CD4-positive, alpha-beta T cell (primary cell): ENCODE data around the gene SAP30BP. TPM values are rescaled to one million over a fixed set of nuclear protein-coding genes. Genes with fewer than 3 reads are reported as not detected.

Experiments
- ATAC-seq: fragments of 200-7000 bp; cut with Tn5 transposase; one replicate; pipeline ENCODE4 v1.10.0; 2022; ENCODE audit warnings: mild to moderate bottlenecking; ENCODE audit not compliant: poor library complexity
- CTCF ChIA-PET: fragments of 350-600 bp; sonication (Branson Sonifier 250); formaldehyde crosslinking; loops from one replicate; lab custom pipeline; 2021; ENCODE audit warnings: antibody characterized with exemption, inconsistent platforms; lab: Charles Lee
- POLR2A ChIA-PET: fragments of 350-600 bp; sonication (Branson Sonifier 250); formaldehyde crosslinking; loops from one replicate; lab custom pipeline; 2021; ENCODE audit warnings: antibody characterized with exemption, inconsistent platforms; lab: Charles Lee
- DNase-seq, 14 experiments: peaks; one replicate each; pipeline ENCODE4 v3.0.0-alpha.2; 2013 to 2020; ENCODE audit warnings: mixed read lengths in 2 of 14
- H3K27ac ChIP-seq, 2 donors: one replicate each; pipeline versions ENCODE4 v1.5.1 to v1.7.0; 2013; ENCODE audit warnings: low read length in 2 of 2, low read depth in 1 of 2, mild to moderate bottlenecking in 1 of 2
- H3K27me3 ChIP-seq, 2 experiments: 1 replicate in 1 of 2; 2 replicates in 1 of 2; pipeline versions ENCODE4 v1.6.1 to v1.7.0; 2013; ENCODE audit warnings: low read length in 2 of 2, control low read depth in 1 of 2, mild to moderate bottlenecking in 1 of 2, moderate library complexity in 1 of 2; ENCODE audit not compliant: insufficient read depth in 2 of 2, control insufficient read depth in 1 of 2
- H3K36me3 ChIP-seq: one replicate; pipeline ENCODE4 v1.6.1; 2013; ENCODE audit warnings: low read length, control low read depth; ENCODE audit not compliant: insufficient read depth
- H3K4me1 ChIP-seq: one replicate; pipeline ENCODE4 v1.6.1; 2013; ENCODE audit warnings: low read length, control low read depth; ENCODE audit not compliant: insufficient read depth
- H3K4me3 ChIP-seq: one replicate; pipeline ENCODE4 v1.5.1; 2013; ENCODE audit warnings: mild to moderate bottlenecking, low read length, moderate library complexity
- H3K9me3 ChIP-seq, 2 experiments: 1 replicate in 1 of 2; 2 replicates in 1 of 2; pipeline versions ENCODE4 v1.6.1 to v1.7.0; 2013; ENCODE audit warnings: low read length in 2 of 2, mild to moderate bottlenecking in 2 of 2, control low read depth in 1 of 2, moderate library complexity in 1 of 2; ENCODE audit not compliant: control insufficient read depth in 1 of 2, insufficient read depth in 1 of 2
- H3K27ac Mint-ChIP-seq: one replicate; pipeline ENCODE4 v1.8.0; 2020; ENCODE audit warnings: mixed read lengths
- H3K27me3 Mint-ChIP-seq: one replicate; pipeline ENCODE4 v1.8.0; 2021; ENCODE audit warnings: mixed read lengths
- H3K36me3 Mint-ChIP-seq: one replicate; pipeline ENCODE4 v1.8.0; 2021; ENCODE audit warnings: low read depth, mixed read lengths
- H3K4me1 Mint-ChIP-seq: one replicate; pipeline ENCODE4 v1.8.0; 2021; ENCODE audit warnings: low read depth, mixed read lengths
- H3K4me3 Mint-ChIP-seq: one replicate; pipeline ENCODE4 v1.8.0; 2020; ENCODE audit warnings: mild to moderate bottlenecking, mixed read lengths
- H3K9me3 Mint-ChIP-seq: one replicate; pipeline ENCODE4 v1.8.0; 2020; ENCODE audit warnings: mixed read lengths
- intact Hi-C, 2 experiments: fragments of 100-400 bp; cut with DNase I in 1 of 2; cut with micrococcal nuclease in 1 of 2; formaldehyde crosslinking; loops; one replicate each; pipeline versions ENCODE4 v1.15.1 to v1.9.0; 2023 to 2025; cut with DNase I, micrococcal nuclease
- total RNA-seq, 174 experiments: library from RNA in 2 of 174; stranded (reverse) in 2 of 174; gene quantifications; one replicate each; pipeline ENCODE4 v1.2.3 and lab custom pipeline; 2021 to 2026
- TF ChIP-seq, protein P1 (sequence below): fragments of 200-600 bp; IDR thresholded peaks from one replicate; pipeline ENCODE4 v1.8.0; 2022; ENCODE audit warnings: antibody characterized with exemption, mild to moderate bottlenecking

Gene SAP30BP
- total RNA-seq, 2 experiments from 2014 or later: 209 to 227 TPM

GRCh38 chr17:75628425-75628824 lies 38.7 kb upstream of the SAP30BP start:
- H3K4me3 ChIP-seq: no peak overlapping the region
- Mint-ChIP-seq H3K27ac (no peak overlapping the region), H3K36me3 (no peaks in the 10 kb centered on the region), H3K4me3 (no peak overlapping the region), H3K4me1 (peaks cover 6% of the 10 kb centered on the region), H3K9me3 (no peaks in the 10 kb centered on the region), H3K27me3 (no peaks in the 10 kb centered on the region)
- DNase-seq (no peak), ATAC-seq (no peak)
- TF ChIP-seq, protein P1, sequence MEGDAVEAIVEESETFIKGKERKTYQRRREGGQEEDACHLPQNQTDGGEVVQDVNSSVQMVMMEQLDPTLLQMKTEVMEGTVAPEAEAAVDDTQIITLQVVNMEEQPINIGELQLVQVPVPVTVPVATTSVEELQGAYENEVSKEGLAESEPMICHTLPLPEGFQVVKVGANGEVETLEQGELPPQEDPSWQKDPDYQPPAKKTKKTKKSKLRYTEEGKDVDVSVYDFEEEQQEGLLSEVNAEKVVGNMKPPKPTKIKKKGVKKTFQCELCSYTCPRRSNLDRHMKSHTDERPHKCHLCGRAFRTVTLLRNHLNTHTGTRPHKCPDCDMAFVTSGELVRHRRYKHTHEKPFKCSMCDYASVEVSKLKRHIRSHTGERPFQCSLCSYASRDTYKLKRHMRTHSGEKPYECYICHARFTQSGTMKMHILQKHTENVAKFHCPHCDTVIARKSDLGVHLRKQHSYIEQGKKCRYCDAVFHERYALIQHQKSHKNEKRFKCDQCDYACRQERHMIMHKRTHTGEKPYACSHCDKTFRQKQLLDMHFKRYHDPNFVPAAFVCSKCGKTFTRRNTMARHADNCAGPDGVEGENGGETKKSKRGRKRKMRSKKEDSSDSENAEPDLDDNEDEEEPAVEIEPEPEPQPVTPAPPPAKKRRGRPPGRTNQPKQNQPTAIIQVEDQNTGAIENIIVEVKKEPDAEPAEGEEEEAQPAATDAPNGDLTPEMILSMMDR: no peak
- peaks cover 3% of the 10 kb centered on the region for H3K36me3 ChIP-seq
- intact Hi-C loops: no loop called here
- POLR2A ChIA-PET: no interaction called here
- peaks cover 11% of the 10 kb centered on the region for H3K4me1 ChIP-seq
- H3K27me3 ChIP-seq: no peaks in the 10 kb centered on the region
- no peaks in the 10 kb centered on the region for H3K9me3 ChIP-seq
- CTCF ChIA-PET: no interaction called here
- no peak overlapping the region for H3K27ac ChIP-seq

DNA sequence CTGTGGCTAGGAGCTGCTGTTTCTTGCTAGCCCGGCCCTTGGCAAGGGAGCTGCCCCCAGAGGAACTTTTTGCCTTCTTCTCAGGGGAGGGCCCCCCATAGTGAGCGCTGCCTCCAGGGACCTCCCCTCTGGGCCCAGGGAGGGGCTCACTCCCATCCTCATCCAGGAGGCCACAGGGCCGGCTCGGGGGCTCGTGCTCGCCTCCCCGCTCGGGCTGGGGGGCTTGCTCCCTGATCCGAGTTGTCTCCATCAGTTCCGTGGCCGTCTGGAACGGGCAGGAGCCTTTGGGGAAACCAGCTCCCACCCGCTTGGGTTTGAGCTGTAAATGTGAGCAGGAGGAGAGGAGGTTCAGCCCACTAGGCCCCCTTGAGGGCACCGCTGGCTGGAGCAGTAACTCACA lies 38.0 kb upstream of the SAP30BP start:
- Mint-ChIP-seq H3K27ac (no peak overlapping the region), H3K4me3 (no peak overlapping the region), H3K4me1 (peaks cover 13% of the 10 kb centered on the region), H3K27me3 (no peaks in the 10 kb centered on the region), H3K9me3 (no peaks in the 10 kb centered on the region), H3K36me3 (no peaks in the 10 kb centered on the region)
- intact Hi-C loops: no loop called here
- no peak for DNase-seq
- Histone ChIP-seq H3K4me3 (no peak overlapping the region), H3K36me3 (peaks cover 3% of the 10 kb centered on the region), H3K27ac (no peak overlapping the region), H3K4me1 (peaks cover 17% of the 10 kb centered on the region), H3K9me3 (no peaks in the 10 kb centered on the region), H3K27me3 (no peaks in the 10 kb centered on the region)
- ChIA-PET POLR2A (no interaction called here), CTCF (interaction anchor here (2.3 kb wide), 1 partner anchor 120 kb away, joined by 7 read pairs; no protein-coding TSS in a partner anchor)
- TF ChIP-seq, protein P1: no peak
- ATAC-seq: no peak

GRCh38 chr17:75630071-75630917 lies 36.8 kb upstream of the SAP30BP start:
- Mint-ChIP-seq H3K36me3 (no peaks in the 10 kb centered on the region), H3K4me3 (no peak overlapping the region), H3K27ac (no peak overlapping the region), H3K4me1 (peaks cover 13% of the 10 kb centered on the region), H3K9me3 (no peaks in the 10 kb centered on the region), H3K27me3 (no peaks in the 10 kb centered on the region)
- intact Hi-C loops: no loop called here
- Histone ChIP-seq H3K36me3 (peaks cover 3% of the 10 kb centered on the region), H3K27me3 (no peaks in the 10 kb centered on the region), H3K9me3 (no peaks in the 10 kb centered on the region), H3K27ac (no peak overlapping the region), H3K4me1 (peaks cover 17% of the 10 kb centered on the region), H3K4me3 (no peak overlapping the region)
- DNase-seq: no peak
- no peak for ATAC-seq
- ChIA-PET POLR2A (no interaction called here), CTCF (interaction anchor here (2.3 kb wide), 1 partner anchor 119 kb away, joined by 7 read pairs; no protein-coding TSS in a partner anchor)
- TF ChIP-seq, protein P1: no peak
